Pulmonary artery endothelial cell (primary cell): Measurements from ENCODE around the gene PHACTR3. TPM values are rescaled to one million over a fixed set of nuclear protein-coding genes. Genes with fewer than 3 reads are reported as not detected.
"Not testable (repeated sequence)": the region's sequence is repeated elsewhere in the genome, so short reads cannot be mapped to it uniquely, and the experiment has no call there.

ENCODE experiments used
- DNase-seq: peaks from one replicate; pipeline ENCODE4 v3.0.0-alpha.2; 2011; ENCODE audit warnings: low read depth, low spot score
- total RNA-seq: library from RNA; depleted of rRNA; stranded (reverse); fragments of >200 nt; gene quantifications from 2 replicates; pipeline ENCODE4 v1.2.3, GENCODE V29; 2014

The PHACTR3 gene
- total RNA-seq, 1 donor from 2014 or later = not detected

DNA sequence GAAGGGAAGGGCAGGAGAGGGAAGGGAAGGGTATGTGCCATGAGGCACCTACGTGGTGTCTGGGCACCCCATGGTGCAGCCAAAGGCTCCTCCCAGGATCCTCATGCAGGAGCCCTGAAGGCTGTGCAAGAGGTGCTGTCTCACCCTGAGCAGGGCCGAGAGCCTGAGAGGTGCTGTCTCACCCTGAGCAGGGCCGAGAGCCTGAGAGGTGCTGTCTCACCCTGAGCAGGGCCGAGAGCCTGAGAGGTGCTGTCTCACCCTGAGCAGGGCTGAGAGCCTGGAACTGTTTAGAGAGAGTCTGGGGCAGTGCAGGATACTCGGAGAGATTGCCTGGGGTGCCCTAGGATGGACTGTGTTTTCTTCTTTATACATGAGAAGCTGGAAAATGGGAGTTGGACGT, 14.2 kb downstream of the PHACTR3 start:
- DNase-seq = not testable (repeated sequence)

- no peak for DNase-seq
These were observed 16.6 kb downstream of the PHACTR3 start for GRCh38 chr20:59620860-59621505.

GRCh38 chr20:59622496-59622895, 18.2 kb downstream of the PHACTR3 start:
- DNase-seq = no peak

DNA sequence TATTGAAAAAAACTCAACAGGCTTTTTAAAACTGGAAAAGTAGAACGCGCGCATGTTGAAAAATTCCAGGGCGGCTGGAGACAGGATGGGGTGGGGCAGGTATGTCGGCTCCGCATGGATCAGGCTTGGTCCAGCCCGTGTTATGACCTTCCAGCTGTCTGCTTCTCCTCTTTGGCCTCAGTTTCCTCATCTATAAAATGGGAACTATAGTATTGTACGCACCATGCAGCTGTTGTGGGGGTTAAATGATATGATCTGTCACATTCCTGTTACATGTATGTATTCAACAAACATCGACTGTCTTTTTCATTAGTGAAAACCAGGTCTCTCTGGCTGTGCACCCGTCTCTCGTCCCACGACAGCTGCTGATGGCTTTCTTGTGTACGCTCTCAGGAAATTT, 18.8 kb downstream of the PHACTR3 start:
- DNase-seq = no peak

- no peak for DNase-seq
These were observed 19.2 kb downstream of the PHACTR3 start for GRCh38 chr20:59623583-59623982.

- no peak for DNase-seq
These were observed 20.1 kb downstream of the PHACTR3 start for GRCh38 chr20:59624401-59624800.

- DNase-seq = no peak
These were observed 21.0 kb downstream of the PHACTR3 start for GRCh38 chr20:59625214-59625922.

GRCh38 chr20:59627298-59627697, 23.0 kb downstream of the PHACTR3 start:
- no peak for DNase-seq

- no peak for DNase-seq
These were observed 23.8 kb downstream of the PHACTR3 start for GRCh38 chr20:59628171-59628570.

DNA sequence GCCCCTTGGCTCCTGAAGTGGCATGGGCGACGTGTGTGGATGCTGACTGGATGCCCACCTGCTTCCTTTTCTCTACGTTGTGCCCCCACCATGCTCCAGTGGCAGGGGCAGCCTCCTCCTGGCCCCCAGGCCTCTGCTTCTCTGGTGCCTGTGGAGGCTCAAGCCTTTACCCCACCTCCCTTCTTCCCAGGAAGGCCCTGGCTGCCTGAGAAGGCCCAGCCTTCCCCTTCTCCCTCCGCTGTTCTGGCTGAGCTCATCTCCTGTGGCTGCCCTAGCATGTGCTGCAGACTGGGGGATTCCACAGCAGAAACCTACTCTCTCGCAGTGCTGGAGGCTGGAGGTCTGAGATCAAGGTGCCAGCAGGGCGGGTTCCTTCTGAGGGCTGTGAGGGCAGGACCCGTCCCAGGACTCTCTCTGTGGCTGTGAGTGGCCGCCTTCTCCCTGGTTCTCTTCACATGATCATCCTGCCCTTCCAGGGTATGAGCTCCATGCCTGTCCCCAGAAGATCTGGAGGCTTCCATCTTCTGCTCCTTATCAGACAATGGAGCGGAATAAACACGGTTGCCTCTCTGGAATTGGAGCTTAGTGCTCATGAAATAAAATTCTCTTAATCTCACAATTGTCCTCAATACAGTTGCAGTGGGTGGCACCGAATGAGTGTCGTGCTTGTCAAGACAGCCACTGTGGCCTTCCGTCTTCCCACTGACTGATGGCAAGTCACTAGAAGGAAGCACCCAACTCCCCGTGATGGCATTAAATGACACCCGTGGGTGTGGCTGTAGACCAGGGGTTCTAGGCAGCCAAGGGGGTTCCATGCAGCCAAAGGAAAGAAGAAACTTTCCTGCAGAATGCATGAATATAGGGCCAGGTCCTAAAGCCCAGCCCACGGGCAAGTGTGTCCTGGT, 25.1 kb downstream of the PHACTR3 start:
- DNase-seq = no peak

GRCh38 chr20:59630526-59630925, 26.2 kb downstream of the PHACTR3 start:
- DNase-seq = no peak

GRCh38 chr20:59631751-59632540, 27.6 kb downstream of the PHACTR3 start:
- DNase-seq = no peak

DNA sequence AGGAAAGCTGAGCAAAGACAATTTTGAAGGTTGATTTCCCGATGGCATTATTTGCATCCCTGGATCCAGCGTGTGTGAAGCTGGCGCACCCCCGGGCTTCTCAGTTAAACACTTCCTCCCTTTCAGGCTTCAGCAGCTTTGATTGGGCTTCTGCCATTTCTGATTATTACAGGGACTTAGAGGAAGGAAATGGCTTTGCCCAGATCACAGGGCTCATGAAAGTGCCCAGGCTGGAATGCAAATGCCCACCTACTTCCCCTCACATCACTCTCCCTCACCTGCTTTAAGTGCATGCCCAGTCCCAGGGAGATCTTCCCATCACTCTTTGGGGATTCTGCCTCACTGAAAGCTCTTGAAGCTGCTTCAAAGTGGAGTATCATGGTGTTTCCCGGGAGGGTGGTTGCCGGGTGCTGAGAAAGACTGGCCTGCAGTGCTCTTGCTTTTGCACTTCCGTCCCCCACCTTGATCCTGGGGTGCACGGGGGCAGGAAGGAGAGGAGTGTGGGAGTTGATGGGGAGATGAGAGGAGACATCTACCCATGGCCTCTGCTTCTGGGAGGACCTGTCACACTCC, 28.3 kb downstream of the PHACTR3 start:
- DNase-seq = no peak

DNA sequence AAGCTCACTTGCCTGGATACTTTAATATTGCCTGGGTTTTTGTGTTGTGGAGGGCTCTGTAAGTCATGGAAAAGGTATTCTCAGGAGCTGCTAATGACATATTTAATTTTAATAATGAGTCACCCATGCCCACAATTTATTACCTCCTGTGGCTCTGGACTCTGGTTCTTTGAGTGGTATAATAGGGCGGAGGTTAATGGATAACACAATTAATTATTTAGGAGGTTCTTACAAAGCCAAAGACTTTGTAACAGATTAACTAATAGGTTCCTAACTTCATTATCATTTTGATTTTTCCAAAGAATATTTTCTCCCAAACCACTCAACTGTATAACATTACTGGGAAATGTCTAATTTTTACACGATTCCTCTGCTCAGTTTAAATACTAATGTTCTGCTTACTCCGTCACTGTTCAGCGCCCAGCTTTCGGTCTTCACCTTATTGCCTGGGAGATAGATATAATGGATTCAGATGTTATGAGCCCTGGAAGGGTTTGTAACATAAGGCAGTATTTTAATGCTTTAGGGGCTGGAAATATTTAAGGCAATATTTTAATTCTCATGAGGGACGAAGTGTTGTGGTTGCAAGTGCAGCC, 29.4 kb downstream of the PHACTR3 start:
- no peak for DNase-seq

DNA sequence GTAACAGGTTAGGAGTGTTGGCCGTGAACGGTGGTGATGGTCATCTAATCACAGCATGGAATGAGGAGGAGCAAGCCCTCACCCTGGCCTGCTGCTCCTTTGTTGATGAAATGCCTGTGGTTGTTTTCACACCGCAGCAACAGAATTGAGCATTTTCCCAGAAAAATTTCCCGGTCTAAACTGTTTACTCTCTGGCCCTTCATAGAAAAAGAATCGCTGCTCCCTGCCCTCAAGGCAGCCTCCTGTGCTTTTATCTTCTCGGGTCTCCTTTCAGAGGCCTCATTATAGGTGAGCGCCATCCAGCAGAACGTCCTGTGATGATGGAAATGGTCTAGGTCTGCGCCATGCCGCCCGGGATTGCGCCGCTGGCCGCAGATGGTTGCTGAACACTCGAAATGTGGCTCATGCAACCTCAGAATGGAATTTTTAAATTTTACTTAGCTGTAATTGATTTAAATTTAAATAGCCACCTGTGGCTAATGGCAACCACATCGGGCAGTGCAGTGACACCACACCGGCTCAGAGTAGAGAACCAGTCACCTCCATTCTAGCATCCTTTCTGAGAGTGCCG, 30.2 kb downstream of the PHACTR3 start:
- no peak for DNase-seq

DNA sequence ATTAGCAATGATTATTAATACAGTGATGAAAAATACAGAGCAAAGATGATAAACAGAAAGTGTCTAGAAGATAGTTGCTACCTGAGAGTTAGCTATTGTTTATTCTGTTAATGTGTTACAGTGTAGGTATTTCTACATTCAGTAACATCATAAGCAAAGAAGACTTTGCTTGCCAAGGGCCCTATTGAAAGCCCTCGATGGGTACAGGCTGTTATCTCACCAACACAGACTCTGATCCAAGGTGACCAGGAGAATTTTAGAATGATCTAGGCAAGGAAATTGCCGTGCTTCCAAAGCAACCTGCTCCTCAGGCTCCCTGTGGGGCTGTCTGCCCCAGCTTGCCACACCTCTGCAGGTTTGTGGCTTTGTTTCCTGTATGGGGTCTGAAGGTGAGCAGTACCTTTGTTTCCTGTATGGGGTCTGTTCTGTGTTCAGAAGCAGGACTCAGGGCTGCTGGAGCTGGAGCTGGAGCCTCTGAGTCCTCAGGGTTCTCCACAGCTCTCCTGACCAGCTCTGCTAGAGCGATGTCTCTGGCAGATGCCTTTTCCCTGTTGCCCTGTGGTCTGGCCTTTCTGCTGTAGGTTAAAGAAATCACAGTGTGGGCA, 32.5 kb downstream of the PHACTR3 start:
- no peak for DNase-seq

DNA sequence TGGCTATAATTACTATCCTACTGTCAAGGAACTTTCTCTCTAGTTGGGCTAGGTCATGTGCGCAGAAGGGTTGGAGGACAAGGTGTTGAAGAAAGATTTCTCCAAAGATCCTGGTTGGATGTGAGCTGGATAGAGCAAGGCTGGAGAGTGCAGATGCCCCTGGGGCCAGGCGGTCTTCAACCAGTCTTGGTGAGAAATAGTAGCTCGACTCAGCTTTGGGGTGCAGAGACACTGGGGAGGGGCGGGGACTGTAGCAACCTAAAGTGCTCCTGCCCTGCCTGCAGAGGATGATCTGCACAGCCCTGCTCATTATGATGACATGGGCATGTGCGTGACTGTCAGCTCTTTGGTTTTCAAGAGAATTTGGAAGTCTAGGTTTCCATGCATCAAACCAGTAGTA, 35.9 kb downstream of the PHACTR3 start:
- no peak for DNase-seq

GRCh38 chr20:59643615-59644061, 39.3 kb downstream of the PHACTR3 start:
- no peak for DNase-seq

GRCh38 chr20:59644371-59644939, 40.1 kb downstream of the PHACTR3 start:
- DNase-seq = no peak
